Esophagus muscularis mucosa (tissue), 3 donors: ENCODE data around the gene TTI1.

Experiments used
- POLR2A ChIP-seq: fragments of 450-650 bp; IDR thresholded peaks from one replicate; pipeline ENCODE4 v1.6.1; 2017; ENCODE audit warnings: antibody characterized with exemption, moderate library complexity, mild to moderate bottlenecking, low read depth
- POLR2AphosphoS5 ChIP-seq, 2 donors: sonication (generic); formaldehyde crosslinking; IDR thresholded peaks; one replicate each; pipeline ENCODE4 v1.6.1; 2017; ENCODE audit warnings: antibody characterized with exemption in 2 of 2
- TF ChIP-seq, protein P1 (sequence below), 3 experiments: fragments of 200-600 bp in 2 of 3; fragments of 450-650 bp in 1 of 3; sonication (generic) in 2 of 3; IDR thresholded peaks; one replicate each; pipeline ENCODE4 v1.5.1; 2017 to 2019; ENCODE audit warnings: antibody characterized with exemption in 3 of 3, mild to moderate bottlenecking in 2 of 3, moderate library complexity in 1 of 3

DNA sequence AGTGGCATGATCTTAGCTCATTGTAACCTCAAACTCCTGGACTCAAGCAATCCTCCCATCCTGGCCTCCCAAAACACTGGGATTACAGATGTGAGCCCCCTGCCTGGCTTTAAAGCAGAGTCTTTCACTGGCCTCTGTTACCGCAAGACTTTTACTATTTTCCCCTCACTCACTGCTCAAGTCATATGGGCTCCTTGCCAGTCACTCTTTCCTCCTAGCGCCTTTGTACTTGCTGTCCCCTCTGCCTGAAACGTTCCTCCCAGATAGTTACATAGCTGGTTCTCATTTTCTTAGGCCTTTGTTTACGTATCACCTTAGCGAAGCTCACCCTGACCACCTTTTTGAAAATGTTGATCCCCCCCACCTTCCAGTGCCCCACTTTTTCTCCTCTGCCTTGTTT is 29.6 kb upstream of the TTI1 start:
- TF ChIP-seq, protein P1, sequence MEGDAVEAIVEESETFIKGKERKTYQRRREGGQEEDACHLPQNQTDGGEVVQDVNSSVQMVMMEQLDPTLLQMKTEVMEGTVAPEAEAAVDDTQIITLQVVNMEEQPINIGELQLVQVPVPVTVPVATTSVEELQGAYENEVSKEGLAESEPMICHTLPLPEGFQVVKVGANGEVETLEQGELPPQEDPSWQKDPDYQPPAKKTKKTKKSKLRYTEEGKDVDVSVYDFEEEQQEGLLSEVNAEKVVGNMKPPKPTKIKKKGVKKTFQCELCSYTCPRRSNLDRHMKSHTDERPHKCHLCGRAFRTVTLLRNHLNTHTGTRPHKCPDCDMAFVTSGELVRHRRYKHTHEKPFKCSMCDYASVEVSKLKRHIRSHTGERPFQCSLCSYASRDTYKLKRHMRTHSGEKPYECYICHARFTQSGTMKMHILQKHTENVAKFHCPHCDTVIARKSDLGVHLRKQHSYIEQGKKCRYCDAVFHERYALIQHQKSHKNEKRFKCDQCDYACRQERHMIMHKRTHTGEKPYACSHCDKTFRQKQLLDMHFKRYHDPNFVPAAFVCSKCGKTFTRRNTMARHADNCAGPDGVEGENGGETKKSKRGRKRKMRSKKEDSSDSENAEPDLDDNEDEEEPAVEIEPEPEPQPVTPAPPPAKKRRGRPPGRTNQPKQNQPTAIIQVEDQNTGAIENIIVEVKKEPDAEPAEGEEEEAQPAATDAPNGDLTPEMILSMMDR (IDR thresholded peaks at IDR 0.05): no peak
- no peak for TF ChIP-seq POLR2AphosphoS5 (IDR thresholded peaks at IDR 0.05)
- TF ChIP-seq POLR2A: no peak
